ENCODE data around the gene FTO. TPM values are rescaled to one million over a fixed set of nuclear protein-coding genes. Genes with fewer than 3 reads are reported as not detected.
A peak's percentile ranks its signal among the peaks of the same experiment; 100 is the strongest.

Gene FTO
- total RNA-seq, 4 donors from 2014 or later, result 70.9 to 89.7 (median 86.8) TPM

DNA sequence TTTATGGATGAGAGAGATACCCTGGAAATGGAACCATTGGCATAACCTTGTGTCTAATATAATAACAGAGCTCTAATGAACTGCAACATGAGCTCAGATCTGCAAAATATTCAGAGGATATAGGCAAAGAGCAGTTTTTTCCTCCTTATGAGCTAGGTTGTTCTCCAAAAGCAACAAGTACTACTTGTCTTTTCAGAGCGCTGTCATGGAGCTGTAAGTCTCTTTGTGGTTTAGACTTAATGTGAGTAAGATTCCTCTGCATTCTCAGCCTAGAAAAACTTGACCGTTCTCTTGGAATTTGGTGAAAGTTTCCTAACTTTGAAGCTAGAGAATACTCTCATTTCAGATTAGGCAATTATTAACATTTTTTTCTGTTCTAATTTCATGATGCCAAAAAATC is 85.2 kb downstream of the FTO start:
- DNase-seq (ENCODE audit: low spot score) (no peak), ATAC-seq (ENCODE audit: low FRiP score) (no peak)
- TF ChIP-seq, protein P1, sequence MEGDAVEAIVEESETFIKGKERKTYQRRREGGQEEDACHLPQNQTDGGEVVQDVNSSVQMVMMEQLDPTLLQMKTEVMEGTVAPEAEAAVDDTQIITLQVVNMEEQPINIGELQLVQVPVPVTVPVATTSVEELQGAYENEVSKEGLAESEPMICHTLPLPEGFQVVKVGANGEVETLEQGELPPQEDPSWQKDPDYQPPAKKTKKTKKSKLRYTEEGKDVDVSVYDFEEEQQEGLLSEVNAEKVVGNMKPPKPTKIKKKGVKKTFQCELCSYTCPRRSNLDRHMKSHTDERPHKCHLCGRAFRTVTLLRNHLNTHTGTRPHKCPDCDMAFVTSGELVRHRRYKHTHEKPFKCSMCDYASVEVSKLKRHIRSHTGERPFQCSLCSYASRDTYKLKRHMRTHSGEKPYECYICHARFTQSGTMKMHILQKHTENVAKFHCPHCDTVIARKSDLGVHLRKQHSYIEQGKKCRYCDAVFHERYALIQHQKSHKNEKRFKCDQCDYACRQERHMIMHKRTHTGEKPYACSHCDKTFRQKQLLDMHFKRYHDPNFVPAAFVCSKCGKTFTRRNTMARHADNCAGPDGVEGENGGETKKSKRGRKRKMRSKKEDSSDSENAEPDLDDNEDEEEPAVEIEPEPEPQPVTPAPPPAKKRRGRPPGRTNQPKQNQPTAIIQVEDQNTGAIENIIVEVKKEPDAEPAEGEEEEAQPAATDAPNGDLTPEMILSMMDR (IDR thresholded peaks at IDR 0.05), result no peak

DNA sequence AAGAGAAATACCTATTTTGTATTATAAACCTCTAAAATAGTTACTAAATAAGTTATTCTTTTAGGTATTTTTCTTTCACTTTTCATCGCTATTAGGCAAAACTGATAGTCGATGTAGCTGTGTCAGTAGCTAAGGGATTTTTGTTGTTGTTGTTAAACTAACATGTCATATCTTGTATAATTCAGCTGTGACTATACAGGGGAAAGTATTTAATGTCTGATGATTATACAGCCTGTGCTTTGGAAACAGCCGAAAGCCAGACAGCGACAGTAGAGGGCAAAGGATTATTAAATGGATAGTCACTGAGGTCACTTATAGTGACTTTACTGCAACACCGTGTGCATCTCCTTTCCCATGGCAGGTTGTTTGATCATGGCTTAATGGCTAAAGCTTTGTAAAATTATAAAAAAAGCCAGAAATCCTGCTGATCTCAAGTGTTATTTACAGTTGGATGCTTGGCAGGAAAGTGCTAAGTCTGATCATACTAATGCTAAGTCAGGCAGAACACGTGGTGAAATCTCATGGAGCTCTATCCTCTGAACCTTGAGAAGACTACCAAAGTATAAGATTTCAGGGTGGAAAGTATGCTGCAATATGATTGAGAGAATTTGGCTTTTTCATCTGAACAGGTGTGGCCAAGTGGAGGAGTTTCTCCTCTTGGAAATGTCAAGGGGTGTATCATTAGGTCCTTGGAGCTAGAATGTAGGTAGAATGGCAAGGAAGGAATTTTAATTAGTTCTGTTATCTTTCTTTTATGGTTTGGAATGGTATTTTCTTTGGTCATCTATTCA is 88.4 kb downstream of the FTO start:
- TF ChIP-seq, protein P1 (IDR thresholded peaks at IDR 0.05), result no peak
- ATAC-seq (ENCODE audit: low FRiP score), result peak; percentile 88
- DNase-seq (ENCODE audit: low spot score), result no peak

DNA sequence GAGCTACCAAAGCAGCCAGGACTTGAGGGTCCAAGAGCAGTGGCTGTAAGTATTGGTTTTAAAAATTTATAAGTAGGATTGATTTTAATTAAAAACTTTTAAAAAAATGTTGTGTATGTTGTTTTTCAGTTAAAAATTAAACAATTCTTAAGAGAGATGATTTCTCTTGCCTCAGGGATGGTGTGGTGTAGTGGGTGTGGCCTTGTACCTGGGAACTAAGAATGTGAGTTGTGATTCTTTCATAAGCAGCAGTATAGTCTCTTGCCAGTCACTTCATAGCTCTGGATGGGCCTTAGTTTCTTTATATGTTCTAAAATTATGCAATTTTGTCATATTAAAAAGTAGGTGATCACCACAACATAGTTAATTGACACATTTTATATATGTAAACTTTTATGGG is 99.5 kb downstream of the FTO start:
- ATAC-seq (ENCODE audit: low FRiP score) (no peak), DNase-seq (ENCODE audit: low spot score) (no peak)
- TF ChIP-seq, protein P1 (IDR thresholded peaks at IDR 0.05), result no peak

DNA sequence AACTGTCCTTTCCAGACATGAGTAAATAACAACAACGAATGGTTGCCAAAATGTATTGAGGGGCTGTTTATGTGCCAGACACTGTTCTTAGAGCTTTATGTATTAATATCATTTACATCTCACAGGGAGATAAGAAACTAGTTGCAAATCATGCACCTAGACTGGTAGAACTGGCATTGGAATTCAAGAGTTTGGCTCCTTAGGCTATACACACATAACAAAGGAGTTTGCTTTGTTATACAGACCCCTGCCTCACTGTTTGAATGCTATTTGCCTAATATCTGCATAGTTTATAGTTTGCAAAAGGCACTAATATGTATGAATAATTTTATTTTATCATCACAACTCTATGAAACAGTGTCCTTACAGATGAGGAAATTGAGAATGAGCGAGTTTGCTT is 100.0 kb downstream of the FTO start:
- TF ChIP-seq, protein P1 (IDR thresholded peaks at IDR 0.05), result no peak
- DNase-seq (ENCODE audit: low spot score), result no peak
- ATAC-seq (ENCODE audit: low FRiP score), result no peak

DNA sequence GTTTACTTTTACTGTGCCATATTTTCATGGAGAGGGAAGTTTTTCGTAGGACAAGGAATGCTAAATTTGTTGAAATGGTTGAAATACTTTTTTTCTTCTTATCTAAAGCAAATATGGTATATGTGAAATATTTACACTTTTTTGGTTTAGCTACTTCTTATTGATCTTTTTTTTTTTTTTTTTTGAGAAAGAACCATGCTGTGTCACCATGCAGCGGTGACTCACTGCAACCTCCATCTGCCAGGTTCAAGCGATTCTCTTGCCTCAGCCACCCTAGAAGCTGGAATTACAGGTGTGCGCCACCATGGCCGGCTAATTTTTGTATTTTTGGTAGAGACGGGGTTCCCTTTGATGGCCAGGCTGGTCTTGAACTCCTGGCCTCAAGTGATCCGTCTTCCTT is 100.5 kb downstream of the FTO start:
- DNase-seq (ENCODE audit: low spot score) (no peak), ATAC-seq (ENCODE audit: low FRiP score) (no peak)
- TF ChIP-seq, protein P1 (IDR thresholded peaks at IDR 0.05), result no peak

GRCh38 chr16:53805113-53805512 is 101.2 kb downstream of the FTO start:
- no peak for ATAC-seq (ENCODE audit: low FRiP score)
- TF ChIP-seq, protein P1 (IDR thresholded peaks at IDR 0.05), result no peak
- DNase-seq (ENCODE audit: low spot score), result no peak

DNA sequence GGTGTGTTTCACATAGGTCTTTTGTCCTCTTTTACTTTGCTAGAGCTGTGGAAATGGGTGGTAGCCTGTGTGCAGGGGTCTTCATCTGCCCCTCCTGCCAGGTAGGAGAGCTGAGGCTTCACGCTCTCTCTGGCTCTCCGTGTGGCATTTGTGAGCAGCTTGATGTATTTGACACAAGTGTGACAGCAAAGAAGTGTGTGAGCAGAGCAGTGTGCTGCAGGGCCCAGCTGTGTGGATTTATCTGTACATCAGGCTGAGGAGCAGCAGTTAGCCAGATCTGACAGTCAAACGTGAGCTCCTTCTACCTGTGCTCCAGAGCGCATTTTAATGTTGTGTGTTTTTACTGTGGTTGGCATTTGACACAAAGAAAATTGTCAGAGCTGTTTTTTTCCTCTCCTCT is 101.8 kb downstream of the FTO start:
- TF ChIP-seq, protein P1 (IDR thresholded peaks at IDR 0.05), result no peak
- no peak for DNase-seq (ENCODE audit: low spot score)
- ATAC-seq (ENCODE audit: low FRiP score), result no peak

Measured in omental fat pad (tissue), 4 donors.